A673 (cell line): ENCODE results near the gene NUDT8.

Experiments used
- CTCF ChIP-seq: fragments of 300-800, 200-600 bp; sonication (generic); conservative IDR thresholded peaks from 2 replicates; pipeline ENCODE4 v1.5.1; 2017; ENCODE audit warnings: low read depth, mild to moderate bottlenecking, antibody characterized with exemption, low read length, moderate library complexity, mixed read lengths
- EZH2 ChIP-seq: fragments of 200-600 bp; sonication (generic); IDR thresholded peaks from 2 replicates; pipeline ENCODE4 v1.6.1; 2017; ENCODE audit warnings: borderline replicate concordance, low read depth, mild to moderate bottlenecking, mixed read lengths, antibody characterized with exemption, low read length; ENCODE audit not compliant: poor library complexity, severe bottlenecking

GRCh38 chr11:67646535-67647336, 17.0 kb upstream of the NUDT8 start:
- TF ChIP-seq CTCF (no peak), EZH2 (no peak)
